ENCODE results near the gene FRMD4A.

GRCh38 chr10:13643016-13643415, 687.7 kb downstream of the FRMD4A start:
- TF ChIP-seq, protein P1, sequence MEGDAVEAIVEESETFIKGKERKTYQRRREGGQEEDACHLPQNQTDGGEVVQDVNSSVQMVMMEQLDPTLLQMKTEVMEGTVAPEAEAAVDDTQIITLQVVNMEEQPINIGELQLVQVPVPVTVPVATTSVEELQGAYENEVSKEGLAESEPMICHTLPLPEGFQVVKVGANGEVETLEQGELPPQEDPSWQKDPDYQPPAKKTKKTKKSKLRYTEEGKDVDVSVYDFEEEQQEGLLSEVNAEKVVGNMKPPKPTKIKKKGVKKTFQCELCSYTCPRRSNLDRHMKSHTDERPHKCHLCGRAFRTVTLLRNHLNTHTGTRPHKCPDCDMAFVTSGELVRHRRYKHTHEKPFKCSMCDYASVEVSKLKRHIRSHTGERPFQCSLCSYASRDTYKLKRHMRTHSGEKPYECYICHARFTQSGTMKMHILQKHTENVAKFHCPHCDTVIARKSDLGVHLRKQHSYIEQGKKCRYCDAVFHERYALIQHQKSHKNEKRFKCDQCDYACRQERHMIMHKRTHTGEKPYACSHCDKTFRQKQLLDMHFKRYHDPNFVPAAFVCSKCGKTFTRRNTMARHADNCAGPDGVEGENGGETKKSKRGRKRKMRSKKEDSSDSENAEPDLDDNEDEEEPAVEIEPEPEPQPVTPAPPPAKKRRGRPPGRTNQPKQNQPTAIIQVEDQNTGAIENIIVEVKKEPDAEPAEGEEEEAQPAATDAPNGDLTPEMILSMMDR (IDR thresholded peaks at IDR 0.05): no peak
- no peak for TF ChIP-seq POLR2A (IDR thresholded peaks at IDR 0.05)

All from heart left ventricle (tissue), 13 donors.